SHP77 treated with DMSO at 0.1 percent for 48 hours (cell line): ENCODE data around the gene PTPN18.
"Not testable (repeated sequence)": the region's sequence is repeated elsewhere in the genome, so short reads cannot be mapped to it uniquely, and the experiment has no call there.

Experiments
- DNase-seq: peaks from one replicate; lab custom pipeline; 2025; lab: John Stamatoyannopoulos, UW

The PTPN18 gene

DNA sequence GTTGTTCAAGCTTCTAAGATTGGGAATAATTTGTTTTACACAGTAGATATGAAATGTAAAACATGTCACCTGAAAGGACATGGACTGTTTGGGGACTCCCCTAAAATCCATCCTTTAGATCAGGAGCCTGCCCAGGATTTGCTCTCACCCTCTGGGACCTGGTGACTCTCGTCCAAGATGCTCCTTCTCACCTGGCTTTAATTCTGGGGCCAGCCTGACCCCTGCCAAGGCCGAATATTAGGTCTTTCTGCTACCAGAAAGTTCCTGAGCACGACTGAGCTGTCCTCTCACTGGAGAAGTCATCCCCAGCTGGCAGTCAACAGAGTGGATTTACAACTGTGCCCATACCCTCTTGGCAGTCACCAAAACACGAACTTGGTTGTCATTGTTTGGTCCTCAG lies 25.3 kb downstream of the PTPN18 start:
- no peak for DNase-seq

GRCh38 chr2:130381619-130382018 lies 25.8 kb downstream of the PTPN18 start:
- DNase-seq = no peak

DNA sequence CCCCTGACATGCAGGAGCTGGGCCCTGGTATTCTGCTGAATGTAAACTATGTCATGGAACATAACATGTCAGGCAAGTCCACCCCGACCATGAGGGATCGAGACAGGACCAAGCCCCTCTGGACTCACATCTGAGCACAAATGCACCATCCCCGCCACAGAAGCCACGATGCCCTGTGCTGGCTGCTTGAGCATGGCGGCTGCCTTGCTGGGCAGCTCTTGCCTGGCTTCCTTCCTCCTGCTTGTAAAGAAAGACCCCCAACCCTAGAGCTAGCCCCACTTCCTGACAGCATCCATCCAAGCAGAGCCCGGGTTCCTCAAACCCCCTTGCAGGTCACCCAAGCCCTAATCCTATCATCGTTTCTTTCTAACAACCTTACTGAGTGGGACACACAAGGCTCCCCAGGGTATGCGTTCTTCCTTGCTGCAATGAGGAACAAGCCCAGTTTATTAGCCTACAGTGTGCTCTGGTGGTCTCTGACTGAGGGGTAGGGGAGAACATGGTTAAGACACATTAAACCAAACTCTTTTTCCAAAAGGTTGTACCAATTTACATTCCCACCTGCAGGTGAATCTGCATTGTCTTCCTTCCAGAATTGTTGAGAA lies 26.6 kb downstream of the PTPN18 start:
- no peak for DNase-seq

DNA sequence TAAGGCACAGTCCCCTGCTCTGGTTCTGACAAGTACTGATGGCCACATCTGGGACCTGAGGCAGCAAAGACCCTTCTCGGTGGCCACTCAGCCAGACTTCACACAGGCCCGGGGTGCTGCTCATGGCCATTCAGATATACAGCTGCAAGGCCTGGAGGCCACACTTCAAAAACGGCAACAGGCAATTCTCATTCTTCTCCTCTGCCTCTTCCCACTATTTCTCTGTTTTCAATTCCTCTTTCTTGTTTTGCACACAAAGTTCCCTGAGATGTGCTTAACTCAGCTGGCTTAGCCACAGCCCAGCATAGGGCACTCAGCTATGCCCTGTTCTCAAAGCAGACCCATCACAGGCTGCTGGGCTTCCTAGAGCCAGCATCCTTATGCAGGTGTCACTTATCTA lies 29.9 kb downstream of the PTPN18 start:
- DNase-seq = no peak

DNA sequence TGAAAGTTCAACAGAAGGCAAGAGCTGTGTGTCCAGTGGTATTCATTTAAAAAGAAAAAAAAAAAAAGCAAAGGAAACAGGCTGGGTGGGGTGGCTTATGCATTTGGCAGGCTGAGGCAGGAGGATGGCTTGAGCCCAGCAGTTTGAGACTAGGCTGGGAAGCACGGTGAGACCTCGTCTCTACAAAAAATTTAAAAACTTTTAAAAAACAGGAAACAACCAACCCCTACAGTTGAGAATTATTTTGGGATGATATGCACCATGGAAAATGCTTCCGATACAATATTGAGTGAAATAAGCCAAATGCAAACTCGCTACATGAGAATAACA lies 31.2 kb downstream of the PTPN18 start:
- no peak for DNase-seq

GRCh38 chr2:130387804-130388203 lies 31.9 kb downstream of the PTPN18 start:
- no peak for DNase-seq

- no peak for DNase-seq
Observed at GRCh38 chr2:130388221-130388907, 32.5 kb downstream of the PTPN18 start.

DNA sequence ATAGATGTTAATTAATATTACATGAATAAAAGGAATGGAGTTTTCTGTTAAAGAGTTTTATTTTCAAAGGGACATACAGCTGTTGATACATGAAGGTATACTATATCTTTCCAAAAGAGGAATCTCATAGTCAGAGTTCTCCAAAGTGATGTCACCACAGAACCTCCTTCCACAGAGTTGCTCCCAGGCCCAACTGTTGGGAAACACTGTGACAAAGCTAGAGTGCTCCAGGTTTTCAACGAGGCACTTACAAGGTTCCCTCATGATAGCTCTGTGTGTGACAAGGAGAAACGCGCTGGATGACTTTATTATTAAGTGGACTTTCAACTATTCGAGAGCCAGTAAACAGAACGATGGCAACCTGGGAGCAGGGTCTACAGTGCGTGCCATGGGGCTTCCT lies 33.5 kb downstream of the PTPN18 start:
- DNase-seq = no peak

DNA sequence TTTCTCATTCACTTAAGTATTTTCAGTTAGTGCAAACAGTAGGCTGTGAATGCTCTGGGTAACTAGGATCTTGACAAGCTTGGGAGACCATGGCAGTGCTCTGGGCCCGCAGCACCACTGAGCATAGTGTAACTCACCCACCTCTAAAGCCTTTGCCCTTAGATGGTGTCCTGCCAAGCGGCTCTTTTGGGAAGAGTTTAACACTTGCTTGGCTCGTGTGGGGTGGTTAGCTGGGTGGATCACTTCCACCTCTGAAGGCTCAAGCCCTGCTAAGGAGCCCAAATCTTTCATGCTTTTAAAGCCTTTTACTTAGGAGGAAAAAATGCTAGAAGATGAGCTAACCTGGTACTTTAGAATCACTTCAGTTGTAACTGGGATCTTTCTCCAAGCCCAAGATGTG lies 33.9 kb downstream of the PTPN18 start:
- DNase-seq = no peak

DNA sequence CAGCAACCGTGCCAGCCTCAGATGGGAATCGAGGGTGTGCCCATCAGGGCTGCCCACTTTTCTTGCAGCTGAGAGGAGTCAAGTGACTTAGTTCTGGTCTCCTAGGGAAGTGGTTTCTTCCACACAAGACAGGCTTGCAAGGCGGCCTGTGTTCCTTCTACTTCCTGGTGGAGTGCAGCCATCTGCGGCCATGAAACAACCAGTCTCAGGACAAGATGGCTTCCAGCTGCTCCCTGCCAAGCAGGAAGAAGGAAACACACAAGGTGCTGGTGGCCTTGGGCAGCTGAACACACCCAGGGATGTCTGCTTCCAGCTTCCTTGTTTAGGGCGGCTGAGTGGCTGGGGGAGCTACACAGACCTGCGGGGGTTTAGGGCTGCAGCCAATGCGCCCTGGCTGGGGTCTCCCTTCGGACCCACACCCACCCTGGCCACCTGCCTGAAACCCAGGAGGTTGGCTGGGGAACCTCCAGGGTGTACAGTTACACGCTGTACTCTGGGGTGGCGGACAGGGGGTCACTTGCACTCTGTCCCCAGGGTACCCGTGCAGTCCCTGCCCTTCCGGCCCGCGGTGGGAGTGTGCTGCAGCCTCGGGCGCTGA lies 34.7 kb downstream of the PTPN18 start:
- DNase-seq = no peak

DNA sequence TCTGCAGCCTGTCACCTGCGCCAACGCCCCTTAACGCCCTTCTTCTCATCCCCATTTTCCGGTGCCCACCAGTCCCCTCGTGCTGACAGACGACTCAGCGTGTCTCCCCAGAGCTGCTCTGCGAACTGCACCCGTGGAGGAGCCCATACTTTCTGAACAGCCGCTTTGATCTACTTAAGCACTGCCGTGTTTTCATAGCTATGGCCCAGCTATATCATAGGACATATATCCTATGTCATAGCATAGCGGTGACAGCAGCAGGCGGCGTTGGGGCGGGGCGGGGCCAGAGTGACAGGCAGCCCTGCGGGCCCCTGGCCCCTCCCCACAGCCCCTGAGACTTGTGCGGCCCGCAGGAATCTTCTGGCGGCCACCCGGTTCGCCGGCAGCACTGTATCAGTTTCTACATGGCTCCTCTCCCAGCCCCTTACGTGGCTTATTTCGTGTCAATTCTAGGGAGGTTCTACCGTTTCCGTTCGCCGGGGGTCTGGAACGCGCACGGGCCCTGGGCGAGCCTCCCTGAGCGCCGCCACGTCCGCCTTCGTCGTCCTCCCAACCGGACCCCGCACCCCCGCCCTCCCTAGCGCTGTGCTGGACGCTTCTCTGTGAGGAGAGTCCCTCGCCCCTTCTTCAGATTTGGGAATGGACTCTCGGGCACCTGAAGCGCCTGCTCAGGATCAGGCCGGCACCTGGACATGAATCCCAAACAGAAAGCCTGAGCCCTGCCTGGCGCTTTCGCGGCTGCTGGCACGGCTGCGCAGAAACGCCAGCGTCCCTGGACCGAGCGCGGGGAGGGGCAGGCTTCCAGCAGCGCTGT lies 35.4 kb downstream of the PTPN18 start:
- DNase-seq = peak; percentile 20

DNA sequence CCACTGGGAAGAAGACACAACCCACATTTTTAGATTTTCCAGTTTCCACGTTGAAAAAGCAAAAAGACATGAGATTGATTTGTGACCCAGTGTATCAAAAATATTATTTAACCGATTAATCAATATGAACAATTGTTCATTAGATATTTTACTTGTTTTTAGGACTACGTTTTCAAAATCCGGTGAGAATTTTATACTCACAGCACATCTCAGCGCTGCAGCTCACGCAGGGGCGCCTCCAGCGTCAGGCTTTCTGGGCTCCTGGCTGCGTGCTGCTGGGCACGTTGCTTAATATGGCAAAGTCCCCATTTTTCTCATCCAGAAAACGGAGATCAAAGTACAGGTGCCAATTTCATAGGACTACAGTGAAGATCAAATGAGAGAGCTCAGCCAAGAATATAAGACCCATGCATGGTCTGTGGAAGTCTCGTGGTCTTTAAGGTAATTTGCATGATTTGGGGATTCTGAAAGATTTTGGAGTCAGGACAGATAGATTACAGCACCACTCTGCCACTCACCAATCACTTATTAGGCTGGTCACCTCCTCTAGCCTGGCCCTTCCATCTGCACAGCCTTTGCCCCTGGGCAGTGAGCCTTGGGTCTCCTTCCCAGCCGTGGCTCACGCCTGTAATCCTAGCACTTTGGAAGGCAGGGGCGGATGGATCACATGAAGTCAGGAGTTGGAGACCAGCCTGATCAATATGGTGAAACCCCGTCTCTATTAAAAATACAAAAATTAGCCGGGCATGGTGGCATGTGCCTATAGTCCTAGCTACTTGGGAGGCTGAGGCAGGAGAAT lies 36.2 kb downstream of the PTPN18 start:
- peak; percentile 59 for DNase-seq

DNA sequence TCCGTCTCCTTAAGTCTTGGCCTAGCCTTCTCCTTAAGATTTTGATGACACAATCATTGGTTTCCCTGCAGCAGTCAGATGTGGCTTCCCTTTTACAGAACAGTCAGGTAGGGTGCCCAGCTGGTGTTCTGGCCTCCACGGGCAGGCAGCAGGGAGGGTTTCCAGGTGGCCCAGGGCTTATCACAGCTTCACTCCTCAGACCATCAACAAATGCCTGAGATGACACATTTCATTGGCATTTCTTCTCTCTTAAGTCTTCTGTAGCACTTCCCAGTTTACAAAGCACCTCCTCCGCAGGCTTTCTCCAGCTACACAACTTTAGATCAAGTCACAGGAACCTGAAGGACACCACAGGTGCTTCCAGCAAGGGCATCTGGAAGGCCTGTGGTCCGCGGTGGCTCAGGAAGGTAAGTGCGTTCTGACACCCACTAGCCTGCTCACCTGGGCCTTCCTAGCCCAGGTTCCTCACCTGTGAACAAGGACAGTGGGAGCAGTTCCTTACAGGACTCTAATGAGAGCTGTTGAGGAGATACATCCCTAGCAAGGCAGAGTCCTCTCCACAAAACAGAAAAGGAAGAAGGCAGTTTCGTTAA lies 37.6 kb downstream of the PTPN18 start:
- no peak for DNase-seq

- DNase-seq = not testable (repeated sequence)
Observed at GRCh38 chr2:130406280-130406679, 50.4 kb downstream of the PTPN18 start.

- DNase-seq = not testable (repeated sequence)
Observed at GRCh38 chr2:130416693-130417092, 60.8 kb downstream of the PTPN18 start.

DNA sequence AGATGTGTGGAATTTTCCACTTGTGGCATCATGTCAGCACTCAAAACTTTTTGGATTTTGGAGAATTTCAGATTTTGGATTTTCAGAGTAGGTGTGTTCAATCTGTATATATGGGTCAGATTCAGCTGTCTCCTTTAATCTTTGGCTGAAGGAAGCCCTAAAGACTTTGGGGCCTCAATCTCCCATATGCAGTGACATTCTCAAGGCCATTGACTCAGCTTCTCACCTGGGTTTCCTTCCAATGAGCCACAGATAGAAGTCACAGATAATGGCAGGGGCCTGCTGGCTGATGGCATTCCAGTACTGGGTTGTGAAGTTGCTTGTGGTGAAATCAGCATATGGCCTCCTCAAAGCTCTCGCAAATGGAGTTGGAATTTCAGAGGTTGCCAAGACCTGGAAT lies 63.0 kb downstream of the PTPN18 start:
- DNase-seq = not testable (repeated sequence)
